DOHH2 (cell line): ENCODE measurements around the gene PLXNA2.

Experiments
- EZH2phosphoT487 ChIP-seq: fragments of 200-600 bp; sonication (generic); IDR thresholded peaks from 2 replicates; pipeline ENCODE4 v1.6.1; 2017; ENCODE audit warnings: borderline replicate concordance, mild to moderate bottlenecking, antibody characterized with exemption, low read length, moderate library complexity, mixed read lengths
- TF ChIP-seq, protein P1 (sequence below): fragments of 200-600 bp; sonication (generic); IDR thresholded peaks from one replicate; pipeline ENCODE4 v1.5.1; 2014; ENCODE audit warnings: antibody characterized with exemption, mild to moderate bottlenecking, low read depth, low read length; ENCODE audit not compliant: poor library complexity, severe bottlenecking

DNA sequence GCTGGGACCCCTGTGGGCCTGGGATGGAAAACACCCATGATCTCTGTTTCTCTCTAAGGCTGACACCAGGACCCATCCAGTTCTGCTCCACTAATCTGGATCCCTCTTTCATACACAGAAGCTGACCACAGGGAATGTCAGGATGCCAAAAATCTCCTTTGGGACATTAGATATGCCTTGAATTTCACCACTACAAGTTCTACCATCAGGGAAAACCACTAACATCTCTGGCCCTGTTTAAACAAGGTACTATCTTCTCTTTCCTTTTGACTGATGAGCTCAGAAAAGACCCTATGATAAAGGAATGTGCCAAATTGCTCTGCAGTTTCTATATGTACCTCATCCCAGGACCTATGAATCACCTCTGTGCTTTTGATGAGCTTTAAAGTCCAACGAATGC, 10.2 kb upstream of the PLXNA2 start:
- TF ChIP-seq, protein P1, sequence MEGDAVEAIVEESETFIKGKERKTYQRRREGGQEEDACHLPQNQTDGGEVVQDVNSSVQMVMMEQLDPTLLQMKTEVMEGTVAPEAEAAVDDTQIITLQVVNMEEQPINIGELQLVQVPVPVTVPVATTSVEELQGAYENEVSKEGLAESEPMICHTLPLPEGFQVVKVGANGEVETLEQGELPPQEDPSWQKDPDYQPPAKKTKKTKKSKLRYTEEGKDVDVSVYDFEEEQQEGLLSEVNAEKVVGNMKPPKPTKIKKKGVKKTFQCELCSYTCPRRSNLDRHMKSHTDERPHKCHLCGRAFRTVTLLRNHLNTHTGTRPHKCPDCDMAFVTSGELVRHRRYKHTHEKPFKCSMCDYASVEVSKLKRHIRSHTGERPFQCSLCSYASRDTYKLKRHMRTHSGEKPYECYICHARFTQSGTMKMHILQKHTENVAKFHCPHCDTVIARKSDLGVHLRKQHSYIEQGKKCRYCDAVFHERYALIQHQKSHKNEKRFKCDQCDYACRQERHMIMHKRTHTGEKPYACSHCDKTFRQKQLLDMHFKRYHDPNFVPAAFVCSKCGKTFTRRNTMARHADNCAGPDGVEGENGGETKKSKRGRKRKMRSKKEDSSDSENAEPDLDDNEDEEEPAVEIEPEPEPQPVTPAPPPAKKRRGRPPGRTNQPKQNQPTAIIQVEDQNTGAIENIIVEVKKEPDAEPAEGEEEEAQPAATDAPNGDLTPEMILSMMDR: no peak
- TF ChIP-seq EZH2phosphoT487: no peak
